Suprapubic skin (tissue), 4 donors: Measurements from ENCODE around the gene LENEP. TPM values are rescaled to one million over a fixed set of nuclear protein-coding genes. Genes with fewer than 3 reads are reported as not detected.

Experiments used
- DNase-seq, 2 donors: peaks; one replicate each; pipeline ENCODE4 v3.0.0-alpha.2; 2019; ENCODE audit warnings: low spot score in 2 of 2
- H3K27ac ChIP-seq: fragments of 200-600 bp; sonication (generic); one replicate; pipeline ENCODE4 v1.5.1; 2019
- H3K27me3 ChIP-seq: fragments of 200-600 bp; sonication (generic); one replicate; pipeline ENCODE4 v1.5.1; 2019
- H3K36me3 ChIP-seq: fragments of 200-600 bp; sonication (generic); one replicate; pipeline ENCODE4 v1.5.1; 2019
- H3K4me1 ChIP-seq: fragments of 200-600 bp; sonication (generic); one replicate; pipeline ENCODE4 v1.5.1; 2019
- H3K4me3 ChIP-seq: fragments of 200-600 bp; sonication (generic); one replicate; pipeline ENCODE4 v1.5.1; 2019; ENCODE audit warnings: mild to moderate bottlenecking
- H3K9me3 ChIP-seq: fragments of 200-600 bp; sonication (generic); one replicate; pipeline ENCODE4 v1.5.1; 2019
- EP300 ChIP-seq: sonication (generic); formaldehyde crosslinking; IDR thresholded peaks from one replicate; pipeline ENCODE4 v1.6.1; 2017; ENCODE audit warnings: antibody characterized with exemption
- POLR2A ChIP-seq, 2 donors: fragments of 450-650 bp; IDR thresholded peaks; one replicate each; pipeline ENCODE4 v1.6.1; 2017; ENCODE audit warnings: antibody characterized with exemption in 2 of 2, mild to moderate bottlenecking in 2 of 2, moderate library complexity in 2 of 2
- POLR2AphosphoS5 ChIP-seq, 3 donors: sonication (generic); formaldehyde crosslinking; IDR thresholded peaks; one replicate each; pipeline ENCODE4 v1.6.1; 2017; ENCODE audit warnings: antibody characterized with exemption in 3 of 3
- WGBS: methylation state at CpG from one replicate; pipeline ENCODE4 v1.1.5; 2018; 5-methylcytosine and 5-hydroxymethylcytosine counted together
- total RNA-seq, 4 donors: library from RNA; depleted of rRNA; stranded (reverse); fragments of >200 nt; gene quantifications; one replicate each; pipeline ENCODE4 v1.1.0, GENCODE V29; 2016
- TF ChIP-seq, protein P1 (sequence below), 2 donors: fragments of 200-600 bp in 1 of 2; fragments of 450-650 bp in 1 of 2; sonication (generic) in 1 of 2; IDR thresholded peaks; one replicate each; pipeline ENCODE4 v1.5.1; 2016 to 2019; ENCODE audit warnings: antibody characterized with exemption in 2 of 2, mild to moderate bottlenecking in 1 of 2, moderate library complexity in 1 of 2

LENEP gene
- total RNA-seq, 4 donors from 2014 or later = 3.0 TPM; not detected in 3

DNA sequence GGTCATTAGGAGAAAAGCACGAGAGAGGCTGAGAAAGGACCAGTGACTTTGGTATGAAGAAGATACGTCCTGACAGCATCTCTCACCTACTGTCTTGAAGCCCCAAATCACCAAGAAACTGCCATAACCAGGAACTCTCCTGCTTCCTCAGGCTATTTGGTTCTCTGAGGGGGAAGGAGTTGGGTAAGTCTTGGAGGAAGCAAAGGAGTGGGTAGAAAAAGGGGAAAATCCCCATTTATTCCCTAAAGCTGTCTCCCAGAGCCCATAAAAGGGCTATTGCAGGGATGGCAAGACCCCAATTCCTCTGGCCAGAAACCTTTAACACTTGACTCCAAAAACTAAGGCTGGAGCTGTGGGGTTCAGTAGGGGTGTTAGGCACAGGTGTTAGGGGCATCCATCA is 35.4 kb upstream of the LENEP start:
- H3K4me3 ChIP-seq = no peak overlapping the region
- no peaks in the 10 kb centered on the region for H3K27me3 ChIP-seq
- 76% methylated on average over 2 of the region's 2 CpGs for WGBS
- H3K27ac ChIP-seq = no peak overlapping the region
- no peak for DNase-seq
- H3K36me3 ChIP-seq = peaks cover 20% of the 10 kb centered on the region
- no peaks in the 10 kb centered on the region for H3K9me3 ChIP-seq
- TF ChIP-seq, protein P1, sequence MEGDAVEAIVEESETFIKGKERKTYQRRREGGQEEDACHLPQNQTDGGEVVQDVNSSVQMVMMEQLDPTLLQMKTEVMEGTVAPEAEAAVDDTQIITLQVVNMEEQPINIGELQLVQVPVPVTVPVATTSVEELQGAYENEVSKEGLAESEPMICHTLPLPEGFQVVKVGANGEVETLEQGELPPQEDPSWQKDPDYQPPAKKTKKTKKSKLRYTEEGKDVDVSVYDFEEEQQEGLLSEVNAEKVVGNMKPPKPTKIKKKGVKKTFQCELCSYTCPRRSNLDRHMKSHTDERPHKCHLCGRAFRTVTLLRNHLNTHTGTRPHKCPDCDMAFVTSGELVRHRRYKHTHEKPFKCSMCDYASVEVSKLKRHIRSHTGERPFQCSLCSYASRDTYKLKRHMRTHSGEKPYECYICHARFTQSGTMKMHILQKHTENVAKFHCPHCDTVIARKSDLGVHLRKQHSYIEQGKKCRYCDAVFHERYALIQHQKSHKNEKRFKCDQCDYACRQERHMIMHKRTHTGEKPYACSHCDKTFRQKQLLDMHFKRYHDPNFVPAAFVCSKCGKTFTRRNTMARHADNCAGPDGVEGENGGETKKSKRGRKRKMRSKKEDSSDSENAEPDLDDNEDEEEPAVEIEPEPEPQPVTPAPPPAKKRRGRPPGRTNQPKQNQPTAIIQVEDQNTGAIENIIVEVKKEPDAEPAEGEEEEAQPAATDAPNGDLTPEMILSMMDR (IDR thresholded peaks at IDR 0.05) = no peak
- TF ChIP-seq EP300 = no peak
- TF ChIP-seq POLR2AphosphoS5 (IDR thresholded peaks at IDR 0.05) = no peak
- no peak for TF ChIP-seq POLR2A (IDR thresholded peaks at IDR 0.05)
- peaks cover 72% of the 10 kb centered on the region for H3K4me1 ChIP-seq

DNA sequence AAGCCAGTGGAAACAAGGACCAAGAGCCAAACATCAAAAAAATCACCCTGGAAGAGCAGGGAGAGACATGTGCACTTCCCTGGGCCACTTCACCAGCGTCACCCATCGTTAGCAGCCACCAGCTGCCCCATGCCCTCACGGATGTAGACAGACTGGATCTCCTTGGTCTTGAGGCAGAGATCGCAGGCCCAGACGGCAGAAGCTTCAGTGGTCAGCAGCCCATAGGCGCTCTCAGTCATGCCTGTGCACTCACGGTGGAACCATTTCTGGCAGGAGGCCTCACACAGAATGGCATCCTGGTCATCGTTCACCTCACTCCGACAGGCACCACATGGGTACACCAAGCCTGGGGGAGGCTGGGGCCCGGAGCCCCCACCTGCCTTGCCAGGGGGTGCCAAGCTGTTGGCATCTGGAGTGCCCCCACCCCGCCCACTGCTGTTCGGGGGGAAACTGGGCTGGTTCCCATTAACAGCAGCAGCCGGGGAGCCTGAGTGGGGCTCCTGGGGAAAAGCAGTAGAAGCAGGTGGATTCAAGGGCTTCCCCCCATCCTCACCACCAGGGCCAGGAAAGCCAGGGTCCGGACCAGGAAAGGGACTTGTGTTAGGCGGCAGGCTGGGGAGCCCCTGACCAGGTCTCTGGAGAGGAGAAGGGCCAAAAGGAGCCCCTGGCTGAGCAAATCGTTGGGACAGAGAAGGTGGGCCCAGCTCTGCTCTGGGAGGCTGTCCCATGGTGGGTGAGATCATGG is 34.5 kb upstream of the LENEP start:
- TF ChIP-seq, protein P1 (IDR thresholded peaks at IDR 0.05) = no peak
- TF ChIP-seq POLR2AphosphoS5 (IDR thresholded peaks at IDR 0.05) (no peak), EP300 (no peak), POLR2A (IDR thresholded peaks at IDR 0.05) (no peak)
- H3K9me3 ChIP-seq = no peaks in the 10 kb centered on the region
- peaks cover 70% of the 10 kb centered on the region for H3K4me1 ChIP-seq
- no peak for DNase-seq
- no peak overlapping the region for H3K27ac ChIP-seq
- no peaks in the 10 kb centered on the region for H3K27me3 ChIP-seq
- peaks cover 28% of the 10 kb centered on the region for H3K36me3 ChIP-seq
- 88% methylated on average over 14 of the region's 16 CpGs for WGBS
- no peak overlapping the region for H3K4me3 ChIP-seq

DNA sequence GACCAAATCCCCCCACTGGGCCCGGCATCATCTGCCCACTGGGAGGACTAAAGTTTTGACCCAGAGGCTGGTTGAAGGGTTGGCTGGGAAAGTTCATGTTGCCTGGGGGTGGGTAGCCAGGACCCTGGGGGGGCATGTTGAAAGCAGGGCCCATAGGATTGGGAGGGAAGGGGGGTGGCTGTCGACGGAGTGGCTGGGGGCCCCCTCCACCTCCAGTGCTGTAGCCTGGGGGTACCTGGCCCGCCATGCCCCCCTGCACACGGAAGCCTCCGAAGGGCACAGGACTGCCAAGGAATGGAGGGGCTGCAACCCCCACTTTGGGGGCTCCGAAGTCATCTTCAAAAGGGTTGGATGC is 34.0 kb upstream of the LENEP start:
- H3K4me1 ChIP-seq = peaks cover 65% of the 10 kb centered on the region
- TF ChIP-seq, protein P1 (IDR thresholded peaks at IDR 0.05) = no peak
- no peaks in the 10 kb centered on the region for H3K27me3 ChIP-seq
- no peaks in the 10 kb centered on the region for H3K9me3 ChIP-seq
- WGBS = 89% methylated on average over 6 of the region's 7 CpGs
- H3K36me3 ChIP-seq = peaks cover 34% of the 10 kb centered on the region
- no peak overlapping the region for H3K27ac ChIP-seq
- H3K4me3 ChIP-seq = no peak overlapping the region
- no peak for DNase-seq

DNA sequence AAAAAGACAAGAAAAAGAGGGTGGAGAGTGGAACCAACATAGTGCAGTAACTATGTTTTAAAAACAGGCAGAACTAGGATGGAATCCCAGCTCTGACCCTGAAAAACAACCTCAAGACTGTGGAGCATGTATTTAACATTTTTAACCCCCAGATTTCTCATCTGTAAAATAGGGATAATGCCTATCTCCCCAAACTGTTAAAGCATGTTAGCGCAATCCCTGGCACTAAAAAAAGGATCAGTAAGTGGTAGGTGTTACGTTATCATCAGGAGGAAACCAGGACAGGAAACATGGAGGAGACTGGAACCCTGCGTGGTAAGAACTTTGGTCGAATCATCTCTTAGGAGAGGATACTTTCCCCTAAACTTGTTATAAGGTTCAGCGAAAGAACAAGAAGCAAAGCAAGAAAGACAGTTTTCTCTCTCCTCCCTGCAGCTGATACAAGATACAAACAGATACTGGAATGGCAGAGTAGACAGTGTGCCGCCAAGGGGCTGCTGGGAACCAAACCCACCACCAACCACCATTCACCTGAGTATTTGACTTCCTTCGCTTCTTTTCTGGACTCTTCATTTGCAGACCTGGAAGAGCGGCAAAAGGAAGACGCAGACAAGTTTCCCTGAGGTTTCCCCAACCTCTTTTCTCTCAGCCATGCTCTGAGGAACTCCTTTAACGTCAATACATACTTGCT is 32.8 kb upstream of the LENEP start:
- H3K4me1 ChIP-seq = peaks cover 53% of the 10 kb centered on the region
- no peak for DNase-seq
- peaks cover 46% of the 10 kb centered on the region for H3K36me3 ChIP-seq
- TF ChIP-seq, protein P1 (IDR thresholded peaks at IDR 0.05) = no peak
- TF ChIP-seq EP300 (no peak), POLR2AphosphoS5 (IDR thresholded peaks at IDR 0.05) (no peak), POLR2A (IDR thresholded peaks at IDR 0.05) (no peak)
- H3K9me3 ChIP-seq = no peaks in the 10 kb centered on the region
- H3K27ac ChIP-seq = peak overlapping the region; percentile 99
- WGBS = 26% methylated on average over 10 of the region's 10 CpGs
- no peaks in the 10 kb centered on the region for H3K27me3 ChIP-seq
- peak overlapping the region; percentile 90 for H3K4me3 ChIP-seq
